Heart left ventricle (tissue), 16 donors: Measurements from ENCODE around the gene PCED1B. TPM values are rescaled to one million over a fixed set of nuclear protein-coding genes. Genes with fewer than 3 reads are reported as not detected.
"Not testable (repeated sequence)": the region's sequence is repeated elsewhere in the genome, so short reads cannot be mapped to it uniquely, and the experiment has no call there.

Experiments used
- ATAC-seq, 4 donors: fragments of 200-7000 bp; cut with Tn5 transposase; one replicate each; pipeline ENCODE4 v1.9.1; 2020 to 2022; ENCODE audit warnings: moderate library complexity in 4 of 4, mild to moderate bottlenecking in 3 of 4, moderate number of reproducible peaks in 1 of 4
- DNase-seq, 5 donors: peaks; one replicate each; pipeline ENCODE4 v3.0.0-alpha.2; 2020
- H3K27ac ChIP-seq, 12 donors: fragments of 200-600 bp; sonication (generic) in 4 of 12; one replicate each; pipeline versions ENCODE4 v1.5.0 to v1.8.0; 2016 to 2022; ENCODE audit warnings: mild to moderate bottlenecking in 2 of 12
- H3K27me3 ChIP-seq, 9 donors: fragments of 200-600 bp; sonication (generic) in 2 of 9; one replicate each; pipeline versions ENCODE4 v1.5.1 to v1.8.0; 2016 to 2022; ENCODE audit warnings: mild to moderate bottlenecking in 3 of 9
- H3K36me3 ChIP-seq, 9 donors: fragments of 200-600 bp; sonication (generic) in 2 of 9; one replicate each; pipeline versions ENCODE4 v1.5.0 to v1.8.0; 2018 to 2022; ENCODE audit warnings: mild to moderate bottlenecking in 2 of 9
- H3K4me1 ChIP-seq, 12 donors: fragments of 200-600 bp; sonication (generic) in 4 of 12; one replicate each; pipeline versions ENCODE4 v1.5.0 to v1.8.0; 2016 to 2022; ENCODE audit warnings: mild to moderate bottlenecking in 3 of 12
- H3K4me3 ChIP-seq, 12 donors: fragments of 200-600 bp; sonication (generic) in 4 of 12; one replicate each; pipeline versions ENCODE4 v1.5.0 to v1.8.0; 2017 to 2022; ENCODE audit warnings: mild to moderate bottlenecking in 9 of 12, moderate library complexity in 4 of 12
- H3K9me3 ChIP-seq, 12 donors: fragments of 200-600 bp; sonication (generic) in 4 of 12; one replicate each; pipeline versions ENCODE4 v1.5.0 to v1.8.0; 2016 to 2022; ENCODE audit warnings: mild to moderate bottlenecking in 1 of 12
- POLR2A ChIP-seq, 2 donors: fragments of 450-650 bp; IDR thresholded peaks; one replicate each; pipeline ENCODE4 v1.6.1; 2017; ENCODE audit warnings: antibody characterized with exemption in 2 of 2, mild to moderate bottlenecking in 2 of 2, moderate library complexity in 2 of 2
- WGBS, 4 donors: extraction: QIAGEN DNeasy Blood & Tissue Kit in 2 of 4; methylation state at CpG; one replicate each; pipeline versions ENCODE4 v1.1.5 to v1.1.7; 2013 to 2018; 5-methylcytosine and 5-hydroxymethylcytosine counted together
- intact Hi-C, 10 donors: fragments of 100-400 bp; cut with DNase I; formaldehyde crosslinking; loops; one replicate each; pipeline versions ENCODE4 v1.11.1 to v1.14.2; 2022
- polyA plus RNA-seq, 2 donors: library from polyadenylated mRNA; stranded (reverse); fragments of 200-250 nt; gene quantifications; one replicate each; pipeline ENCODE4 v1.2.3, GENCODE V29; 2013
- total RNA-seq, 9 donors: library from RNA; depleted of rRNA in 2 of 9; stranded (reverse); fragments of >200 nt in 2 of 9; fragmentation: NEBNext Ultra II Directional in 3 of 9; extraction: Animal tissue kit (Norgen Biotek cat#: 25700) in 3 of 9; gene quantifications; one replicate each; pipeline versions ENCODE4 v1.1.0 to v1.2.4, GENCODE V29; 2016 to 2023
- TF ChIP-seq, protein P1 (sequence below), 12 donors: fragments of 200-600 bp; sonication (generic) in 4 of 12; IDR thresholded peaks; one replicate each; pipeline versions ENCODE4 v1.5.0 to v1.8.0; 2018 to 2022; ENCODE audit warnings: antibody characterized with exemption in 12 of 12, mild to moderate bottlenecking in 5 of 12
- donor health status: ischemic (EF 13 %, LVEDD 7.1; RV severe dilation, severe dysfunction).
- donor health status: healthy with polysubstance abuse.
- donor health status: DM: no; HTN: yes; CAD: no.
- donor health status: DM: no; HTN: no; CAD: no.
- donor health status: ischemic (EF 25% LVEDD 6.9; RV normal size, moderate dysfunction).
- donor health status: ischemic (EF 25% LVEDD 5.7; RV mildly dilated, moderate dysfunction).
- donor health status: healthy.
- donor health status: DM: yes; HTN: yes; CAD: no.
- donor health status: ischemic (EF 35%, LVEDD 5.7; RV mildly dilated, moderate dysfunction).
- donor health status: nonischemic (EF 11% LVEDD 7.7; RV severe dilation, severe dysfunction).
- donor health status: DM: yes; HTN: yes; CAD: no.
- donor health status: PGD.
- donor health status: ischemic (EF 29% LVEDD 5.4; RV normal size, mild dysfunction).
- donor health status: nonischemic (EF 23%, LVEDD 6.1; RV moderate dilation, normal function).

The PCED1B gene
- total and polyA plus RNA-seq, 11 donors, result 0.39 to 9.5 (median 0.72) TPM; not detected in 2

GRCh38 chr12:47039079-47039478 lies 40.3 kb upstream of the PCED1B start:
- Histone ChIP-seq H3K4me1 (no peaks in the 10 kb centered on the region), H3K27me3 (no peaks in the 10 kb centered on the region), H3K4me3 (no peak overlapping the region), H3K27ac (no peak overlapping the region), H3K36me3 (no peaks in the 10 kb centered on the region), H3K9me3 (peaks cover 0 to 13% (median 0%) of the 10 kb centered on the region in 12 donors)
- TF ChIP-seq, protein P1, sequence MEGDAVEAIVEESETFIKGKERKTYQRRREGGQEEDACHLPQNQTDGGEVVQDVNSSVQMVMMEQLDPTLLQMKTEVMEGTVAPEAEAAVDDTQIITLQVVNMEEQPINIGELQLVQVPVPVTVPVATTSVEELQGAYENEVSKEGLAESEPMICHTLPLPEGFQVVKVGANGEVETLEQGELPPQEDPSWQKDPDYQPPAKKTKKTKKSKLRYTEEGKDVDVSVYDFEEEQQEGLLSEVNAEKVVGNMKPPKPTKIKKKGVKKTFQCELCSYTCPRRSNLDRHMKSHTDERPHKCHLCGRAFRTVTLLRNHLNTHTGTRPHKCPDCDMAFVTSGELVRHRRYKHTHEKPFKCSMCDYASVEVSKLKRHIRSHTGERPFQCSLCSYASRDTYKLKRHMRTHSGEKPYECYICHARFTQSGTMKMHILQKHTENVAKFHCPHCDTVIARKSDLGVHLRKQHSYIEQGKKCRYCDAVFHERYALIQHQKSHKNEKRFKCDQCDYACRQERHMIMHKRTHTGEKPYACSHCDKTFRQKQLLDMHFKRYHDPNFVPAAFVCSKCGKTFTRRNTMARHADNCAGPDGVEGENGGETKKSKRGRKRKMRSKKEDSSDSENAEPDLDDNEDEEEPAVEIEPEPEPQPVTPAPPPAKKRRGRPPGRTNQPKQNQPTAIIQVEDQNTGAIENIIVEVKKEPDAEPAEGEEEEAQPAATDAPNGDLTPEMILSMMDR (IDR thresholded peaks at IDR 0.05), result no peak
- no peak for TF ChIP-seq POLR2A (IDR thresholded peaks at IDR 0.05)
- WGBS, 4 donors, result 88 to 94% (median 92%) methylated on average over 2 of the region's 2 CpGs
- ATAC-seq (no peak), DNase-seq (no peak)
- intact Hi-C loops, result loop anchor here in 7 of 10 donors (10.0 kb wide), 4 partner anchors 356 to 646 kb away; no protein-coding TSS in a partner anchor

GRCh38 chr12:47039756-47040155 lies 39.7 kb upstream of the PCED1B start:
- H3K27ac ChIP-seq, result no peak overlapping the region
- no peaks in the 10 kb centered on the region for H3K27me3 ChIP-seq
- TF ChIP-seq POLR2A (IDR thresholded peaks at IDR 0.05), result no peak
- TF ChIP-seq, protein P1 (IDR thresholded peaks at IDR 0.05), result no peak
- ATAC-seq (no peak), DNase-seq (no peak)
- H3K4me1 ChIP-seq, result no peaks in the 10 kb centered on the region
- H3K4me3 ChIP-seq, result no peak overlapping the region
- peaks cover 0 to 13% (median 0%) of the 10 kb centered on the region in 12 donors for H3K9me3 ChIP-seq
- WGBS, 4 donors, result 73 to 88% (median 81%) methylated on average over 1 of the region's 1 CpG
- intact Hi-C loops, result loop anchor here in 7 of 10 donors (10.0 kb wide), 4 partner anchors 355 to 645 kb away; no protein-coding TSS in a partner anchor
- H3K36me3 ChIP-seq, result no peaks in the 10 kb centered on the region

DNA sequence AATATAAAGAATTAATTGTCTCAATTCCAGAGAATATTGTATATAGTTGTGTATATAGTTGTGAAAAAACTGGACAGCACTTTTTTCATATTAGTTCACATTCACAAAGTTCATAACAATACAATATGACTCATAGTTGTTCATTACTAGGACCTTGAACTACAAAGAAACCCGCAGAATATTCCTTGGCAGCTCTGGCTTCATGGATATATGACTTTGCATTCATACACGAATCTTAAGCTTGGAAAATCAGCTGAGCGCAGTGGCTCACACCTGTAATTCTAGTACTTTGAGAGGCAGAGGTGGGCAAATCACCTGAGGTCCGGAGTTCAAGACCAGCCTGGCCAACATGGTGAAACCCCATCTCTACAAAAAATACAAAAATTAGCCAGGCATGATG lies 38.1 kb upstream of the PCED1B start:
- 85 to 91% (median 89%) methylated on average over 4 of the region's 4 CpGs for WGBS, 4 donors
- Histone ChIP-seq H3K4me3 (no peak overlapping the region), H3K27me3 (no peaks in the 10 kb centered on the region), H3K4me1 (no peaks in the 10 kb centered on the region), H3K27ac (no peak overlapping the region), H3K36me3 (no peaks in the 10 kb centered on the region), H3K9me3 (peaks cover 0 to 13% (median 0%) of the 10 kb centered on the region in 12 donors)
- intact Hi-C loops, result no loop called here
- no peak for TF ChIP-seq POLR2A (IDR thresholded peaks at IDR 0.05)
- TF ChIP-seq, protein P1 (IDR thresholded peaks at IDR 0.05), result no peak
- no peak for ATAC-seq
- no peak for DNase-seq

GRCh38 chr12:47048541-47048940 lies 30.9 kb upstream of the PCED1B start:
- TF ChIP-seq, protein P1 (IDR thresholded peaks at IDR 0.05), result no peak
- no peak for TF ChIP-seq POLR2A (IDR thresholded peaks at IDR 0.05)
- Histone ChIP-seq H3K4me1 (no peaks in the 10 kb centered on the region), H3K9me3 (peaks cover 0 to 28% (median 14%) of the 10 kb centered on the region in 12 donors), H3K27ac (no peak overlapping the region), H3K36me3 (no peaks in the 10 kb centered on the region), H3K4me3 (no peak overlapping the region), H3K27me3 (no peaks in the 10 kb centered on the region)
- intact Hi-C loops, result no loop called here
- DNase-seq (no peak), ATAC-seq (no peak)

DNA sequence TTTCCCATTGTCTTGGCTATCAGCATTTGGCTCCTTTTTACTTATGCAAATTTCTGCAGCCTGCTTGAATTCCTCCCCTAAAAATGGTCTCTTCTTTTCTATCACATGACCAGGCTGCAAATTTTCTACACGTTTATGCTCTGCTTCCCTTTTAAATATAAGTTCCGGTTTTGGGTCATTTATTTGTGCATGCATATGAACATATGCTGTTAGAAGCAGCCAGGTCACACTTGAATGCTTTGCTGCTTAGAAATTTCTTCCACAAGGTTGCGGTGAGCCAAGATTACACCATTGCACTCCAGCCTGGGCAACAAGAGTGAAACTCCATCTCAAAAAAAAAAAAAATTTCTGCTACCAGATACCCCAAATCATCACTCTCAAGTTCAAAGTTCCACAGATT lies 28.1 kb upstream of the PCED1B start:
- H3K27me3 ChIP-seq, intact Hi-C loops, H3K27ac ChIP-seq, H3K4me3 ChIP-seq, H3K36me3 ChIP-seq, DNase-seq, H3K4me1 ChIP-seq, ATAC-seq: not testable (repeated sequence)
- peaks cover 0 to 28% (median 14%) of the 10 kb centered on the region in 12 donors for H3K9me3 ChIP-seq
- 85 to 88% (median 86%) methylated on average over 3 of the region's 3 CpGs for WGBS, 4 donors
